ENCODE data around the gene C16orf46.

Gene C16orf46

DNA sequence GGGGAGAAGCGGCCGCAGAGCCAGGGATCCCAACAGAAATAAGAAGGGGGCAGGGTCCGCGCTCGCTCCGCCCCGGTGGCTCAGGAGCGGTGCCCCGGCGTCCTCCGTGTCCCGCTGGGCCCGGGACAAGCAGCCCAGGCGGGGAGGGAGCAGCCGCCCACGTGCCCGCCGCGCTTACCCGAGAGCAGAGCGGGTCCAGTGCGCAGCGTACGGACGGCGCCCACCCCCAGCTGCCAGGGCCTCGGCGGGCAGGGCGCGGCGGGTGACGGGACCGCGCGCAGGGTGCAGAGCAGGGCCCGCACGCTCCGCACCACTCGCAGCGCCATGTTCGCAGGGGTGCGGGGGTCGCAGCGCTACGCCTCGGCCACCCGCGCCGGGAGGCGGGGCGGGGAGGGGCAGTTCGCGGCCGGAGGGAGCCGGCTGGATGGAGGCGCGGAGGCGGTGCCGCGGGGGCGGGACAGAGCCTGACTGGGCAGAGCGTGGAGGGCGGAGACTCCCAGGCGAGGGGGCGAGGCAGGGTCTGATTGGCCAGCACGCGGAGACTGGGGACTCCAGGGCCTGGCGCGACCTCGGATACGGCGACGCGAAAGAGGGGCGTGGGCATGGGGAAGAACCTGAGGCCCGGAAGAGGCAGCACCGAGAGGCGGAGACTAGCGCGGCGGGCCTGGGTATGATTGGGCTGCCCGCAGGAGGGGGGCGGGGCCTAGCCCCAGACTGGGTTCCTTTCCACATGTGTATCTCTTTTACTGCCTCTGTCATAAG, 19.1 kb upstream of the C16orf46 start, which contains the start of gene GCSH:
Gene GCSH, minus strand, starts transcription at position 443 of the 762 bp plus-strand sequence. Its CDS starts 117 bp downstream, at position 326.
- H3K27me3 Mint-ChIP-seq = no peaks in the 10 kb centered on the region
- H3K27ac Mint-ChIP-seq = peak within 1 kb of the TSS; percentile 65
- no peaks in the 10 kb centered on the region for H3K9me3 Mint-ChIP-seq (ENCODE audit: low read depth)
- peak within 1 kb of the TSS; percentile 80 for H3K4me3 Mint-ChIP-seq
- H3K4me1 Mint-ChIP-seq (ENCODE audit: low read depth) = peaks cover 9% of the 10 kb centered on the region
- H3K36me3 Mint-ChIP-seq = no peaks in the 10 kb centered on the region

DNA sequence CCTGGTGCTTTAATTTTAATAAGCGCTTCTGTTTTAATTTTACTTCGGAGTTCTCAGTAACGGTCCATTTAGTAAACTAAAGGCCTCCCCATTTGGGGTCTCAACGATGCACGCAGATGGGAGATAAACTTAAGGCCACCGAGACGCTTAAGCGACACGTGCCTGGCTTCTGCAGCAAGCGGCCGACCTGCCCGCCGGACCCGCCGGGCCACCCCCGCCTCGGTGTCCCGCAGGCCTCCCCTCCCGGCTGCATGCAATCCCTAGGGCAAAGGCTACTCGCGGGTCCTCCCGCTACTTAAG, 18.6 kb upstream of the C16orf46 start:
- H3K27me3 Mint-ChIP-seq = no peaks in the 10 kb centered on the region
- no peaks in the 10 kb centered on the region for H3K36me3 Mint-ChIP-seq
- H3K9me3 Mint-ChIP-seq (ENCODE audit: low read depth) = no peaks in the 10 kb centered on the region
- H3K4me1 Mint-ChIP-seq (ENCODE audit: low read depth) = peaks cover 9% of the 10 kb centered on the region
- no peak overlapping the region for H3K27ac Mint-ChIP-seq
- peak overlapping the region; percentile 80 for H3K4me3 Mint-ChIP-seq

GRCh38 chr16:81094771-81095251, 17.8 kb upstream of the C16orf46 start:
- H3K4me1 Mint-ChIP-seq (ENCODE audit: low read depth) = peaks cover 9% of the 10 kb centered on the region
- no peaks in the 10 kb centered on the region for H3K9me3 Mint-ChIP-seq (ENCODE audit: low read depth)
- peak overlapping the region; percentile 80 for H3K4me3 Mint-ChIP-seq
- H3K27me3 Mint-ChIP-seq = no peaks in the 10 kb centered on the region
- H3K36me3 Mint-ChIP-seq = peaks cover under 1% of the 10 kb centered on the region
- no peak overlapping the region for H3K27ac Mint-ChIP-seq

- Mint-ChIP-seq H3K27me3 (no peaks in the 10 kb centered on the region), H3K9me3 (ENCODE audit: low read depth) (no peaks in the 10 kb centered on the region), H3K36me3 (peaks cover 6% of the 10 kb centered on the region), H3K27ac (no peak overlapping the region), H3K4me3 (no peak overlapping the region), H3K4me1 (ENCODE audit: low read depth) (no peaks in the 10 kb centered on the region)
Observed at GRCh38 chr16:81088836-81089235, 11.8 kb upstream of the C16orf46 start.

GRCh38 chr16:81081014-81081413, 4.0 kb upstream of the C16orf46 start:
- Mint-ChIP-seq H3K27ac (no peak overlapping the region), H3K36me3 (no peaks in the 10 kb centered on the region), H3K27me3 (no peaks in the 10 kb centered on the region), H3K9me3 (ENCODE audit: low read depth) (no peaks in the 10 kb centered on the region), H3K4me1 (ENCODE audit: low read depth) (peaks cover 3% of the 10 kb centered on the region), H3K4me3 (no peak overlapping the region)

- Mint-ChIP-seq H3K9me3 (ENCODE audit: low read depth) (no peaks in the 10 kb centered on the region), H3K27ac (no peak overlapping the region), H3K4me3 (no peak overlapping the region), H3K27me3 (no peaks in the 10 kb centered on the region), H3K36me3 (no peaks in the 10 kb centered on the region), H3K4me1 (ENCODE audit: low read depth) (peaks cover 3% of the 10 kb centered on the region)
Observed at GRCh38 chr16:81080233-81080632, 3.2 kb upstream of the C16orf46 start.

GRCh38 chr16:81076566-81077075, 417 bp downstream of the C16orf46 start:
- Mint-ChIP-seq H3K27ac (no peak overlapping the region), H3K9me3 (ENCODE audit: low read depth) (no peaks in the 10 kb centered on the region), H3K4me1 (ENCODE audit: low read depth) (peaks cover 3% of the 10 kb centered on the region), H3K27me3 (no peaks in the 10 kb centered on the region), H3K4me3 (no peak overlapping the region), H3K36me3 (no peaks in the 10 kb centered on the region)

GRCh38 chr16:81073560-81074330, 3.3 kb downstream of the C16orf46 start:
- Mint-ChIP-seq H3K27me3 (no peaks in the 10 kb centered on the region), H3K36me3 (peaks cover 3% of the 10 kb centered on the region), H3K9me3 (ENCODE audit: low read depth) (no peaks in the 10 kb centered on the region), H3K4me1 (ENCODE audit: low read depth) (peaks cover 3% of the 10 kb centered on the region), H3K27ac (no peak overlapping the region), H3K4me3 (no peak overlapping the region)

GRCh38 chr16:81071805-81072204, 5.2 kb downstream of the C16orf46 start:
- Mint-ChIP-seq H3K4me1 (ENCODE audit: low read depth) (peaks cover 8% of the 10 kb centered on the region), H3K4me3 (no peak overlapping the region), H3K9me3 (ENCODE audit: low read depth) (no peaks in the 10 kb centered on the region), H3K27ac (no peak overlapping the region), H3K36me3 (peaks cover 3% of the 10 kb centered on the region), H3K27me3 (no peaks in the 10 kb centered on the region)

GRCh38 chr16:81070979-81071378, 6.1 kb downstream of the C16orf46 start:
- Mint-ChIP-seq H3K4me1 (ENCODE audit: low read depth) (peaks cover 12% of the 10 kb centered on the region), H3K27ac (no peak overlapping the region), H3K9me3 (ENCODE audit: low read depth) (no peaks in the 10 kb centered on the region), H3K4me3 (no peak overlapping the region), H3K27me3 (no peaks in the 10 kb centered on the region), H3K36me3 (peaks cover 3% of the 10 kb centered on the region)

DNA sequence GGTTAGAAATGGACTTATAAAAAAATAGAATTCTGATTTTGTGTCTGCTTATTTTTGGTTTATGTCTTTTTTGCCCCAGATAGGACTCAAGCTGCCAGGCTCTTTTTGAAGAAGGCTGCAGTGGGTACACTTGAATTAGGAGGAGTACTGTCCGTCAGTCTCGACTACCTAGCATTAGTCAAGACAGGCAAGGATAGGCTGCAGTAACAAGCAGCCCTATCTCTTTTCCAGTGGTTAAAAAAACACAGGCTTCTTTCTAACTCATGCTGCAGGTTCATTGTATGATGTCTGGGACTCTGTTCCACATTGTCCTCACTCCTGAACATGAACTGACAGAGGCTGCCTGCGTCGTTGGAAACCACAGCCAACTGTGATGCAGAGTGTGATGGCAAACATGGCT, 8.0 kb downstream of the C16orf46 start:
- H3K27me3 Mint-ChIP-seq = no peaks in the 10 kb centered on the region
- peaks cover 12% of the 10 kb centered on the region for H3K4me1 Mint-ChIP-seq (ENCODE audit: low read depth)
- H3K4me3 Mint-ChIP-seq = no peak overlapping the region
- peaks cover 3% of the 10 kb centered on the region for H3K36me3 Mint-ChIP-seq
- no peaks in the 10 kb centered on the region for H3K9me3 Mint-ChIP-seq (ENCODE audit: low read depth)
- H3K27ac Mint-ChIP-seq = no peak overlapping the region

- H3K9me3 Mint-ChIP-seq (ENCODE audit: low read depth) = no peaks in the 10 kb centered on the region
- H3K4me3 Mint-ChIP-seq = no peak overlapping the region
- H3K4me1 Mint-ChIP-seq (ENCODE audit: low read depth) = peaks cover 12% of the 10 kb centered on the region
- no peaks in the 10 kb centered on the region for H3K27me3 Mint-ChIP-seq
- no peak overlapping the region for H3K27ac Mint-ChIP-seq
- peaks cover 3% of the 10 kb centered on the region for H3K36me3 Mint-ChIP-seq
Observed at GRCh38 chr16:81067166-81067565, 9.9 kb downstream of the C16orf46 start.

DNA sequence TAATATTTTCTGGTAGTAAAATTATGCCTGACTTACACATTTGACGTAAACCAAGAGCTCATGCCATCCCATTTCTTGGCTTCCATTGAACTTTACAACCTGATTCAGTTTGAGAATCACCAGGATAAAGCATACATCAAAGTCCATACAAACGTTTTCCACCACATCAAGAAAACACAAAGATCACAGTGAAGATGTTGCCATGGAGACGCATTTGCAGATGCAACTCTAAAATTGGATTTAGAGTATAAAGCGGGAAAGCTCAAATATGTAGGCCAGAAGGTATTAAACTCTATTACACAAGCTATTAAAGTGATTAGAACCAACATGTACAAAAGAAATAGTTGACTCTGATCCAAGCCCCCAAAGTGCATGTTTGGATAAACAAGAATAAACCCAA, 10.4 kb downstream of the C16orf46 start:
- no peak overlapping the region for H3K4me3 Mint-ChIP-seq
- H3K27me3 Mint-ChIP-seq = no peaks in the 10 kb centered on the region
- H3K36me3 Mint-ChIP-seq = peaks cover 3% of the 10 kb centered on the region
- no peak overlapping the region for H3K27ac Mint-ChIP-seq
- no peaks in the 10 kb centered on the region for H3K9me3 Mint-ChIP-seq (ENCODE audit: low read depth)
- peaks cover 12% of the 10 kb centered on the region for H3K4me1 Mint-ChIP-seq (ENCODE audit: low read depth)

DNA sequence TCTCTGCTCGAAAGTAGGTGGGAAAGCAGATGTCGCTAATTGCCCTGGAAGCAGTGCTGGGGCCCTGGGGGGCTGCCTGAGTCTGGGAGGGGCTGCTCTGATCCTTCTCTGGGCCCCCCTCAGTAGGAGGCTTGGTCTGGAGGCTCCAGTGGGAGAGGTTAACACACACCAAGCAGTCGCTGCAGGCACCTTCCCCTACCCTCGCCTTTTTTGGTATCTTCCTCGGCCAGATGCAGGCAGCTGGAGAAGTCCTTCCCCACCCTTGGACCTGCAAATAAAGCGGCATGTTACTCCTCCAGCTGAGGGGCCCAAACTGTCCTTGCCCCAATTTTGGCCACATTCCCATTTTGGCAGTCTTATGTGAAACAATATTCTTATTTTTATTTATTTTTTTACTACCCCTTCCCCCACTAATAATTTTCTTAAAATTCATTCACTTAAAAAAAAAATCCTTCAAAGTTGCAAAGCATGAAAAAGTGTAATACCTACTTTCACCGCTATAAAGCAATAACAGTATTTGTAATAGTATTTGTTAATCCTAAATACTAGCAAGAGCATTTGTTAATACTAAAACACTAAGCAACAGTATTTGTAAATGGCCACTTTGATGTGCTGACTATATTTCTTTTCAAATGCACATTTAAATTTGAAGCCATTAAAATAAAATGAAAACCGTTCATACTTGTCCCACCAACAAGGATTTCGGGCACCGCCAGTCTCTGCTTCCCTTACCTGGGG, 15.0 kb downstream of the C16orf46 start:
- no peaks in the 10 kb centered on the region for H3K27me3 Mint-ChIP-seq
- H3K4me1 Mint-ChIP-seq (ENCODE audit: low read depth) = peaks cover 7% of the 10 kb centered on the region
- H3K36me3 Mint-ChIP-seq = no peaks in the 10 kb centered on the region
- H3K9me3 Mint-ChIP-seq (ENCODE audit: low read depth) = no peaks in the 10 kb centered on the region
- H3K27ac Mint-ChIP-seq = no peak overlapping the region
- H3K4me3 Mint-ChIP-seq = no peak overlapping the region

DNA sequence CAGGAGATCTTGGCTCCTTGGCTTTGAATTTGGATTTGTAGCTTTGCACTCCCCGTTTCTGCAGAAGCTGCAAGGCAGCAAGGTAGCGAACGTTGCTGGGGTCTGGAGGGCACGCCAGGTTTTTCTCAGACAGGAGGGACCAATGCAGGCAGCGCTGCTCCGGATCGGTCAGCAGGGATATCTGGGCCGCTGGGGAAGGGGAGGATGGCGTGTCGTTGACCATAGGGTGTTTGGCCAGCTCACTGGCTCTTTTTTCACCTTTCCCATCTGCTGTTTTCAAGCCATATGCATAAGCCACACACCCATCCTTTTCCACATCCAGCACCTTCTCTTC, 15.8 kb downstream of the C16orf46 start:
- Mint-ChIP-seq H3K4me3 (no peak overlapping the region), H3K36me3 (no peaks in the 10 kb centered on the region), H3K27me3 (no peaks in the 10 kb centered on the region), H3K9me3 (ENCODE audit: low read depth) (no peaks in the 10 kb centered on the region), H3K4me1 (ENCODE audit: low read depth) (no peaks in the 10 kb centered on the region), H3K27ac (no peak overlapping the region)
